ENCODE data around the gene HBD. TPM values are rescaled to one million over a fixed set of nuclear protein-coding genes. Genes with fewer than 3 reads are reported as not detected.

Gene HBD
- total RNA-seq, 4 donors from 2014 or later = not detected

DNA sequence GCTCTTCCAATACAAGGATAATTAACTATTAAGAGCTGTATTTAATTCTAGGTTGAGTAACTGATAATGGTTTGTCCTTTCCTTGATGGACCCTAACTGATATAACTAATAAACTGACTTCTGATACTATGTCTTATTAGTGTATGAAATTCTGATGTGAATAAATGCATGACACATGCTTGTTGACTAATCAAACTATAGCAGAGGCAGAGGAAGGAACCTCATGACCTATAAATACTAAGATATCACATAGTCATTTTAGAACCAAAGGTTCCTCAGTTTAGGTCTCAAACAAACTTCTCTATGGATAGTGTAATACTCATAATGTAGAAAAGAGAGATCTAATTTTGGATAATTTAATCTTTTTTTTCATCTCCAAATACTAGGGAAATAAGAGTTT is 4.8 kb upstream of the HBD start:
- no peak for ATAC-seq
- no peak overlapping the region for H3K4me3 ChIP-seq
- H3K9me3 ChIP-seq = no peaks in the 10 kb centered on the region

DNA sequence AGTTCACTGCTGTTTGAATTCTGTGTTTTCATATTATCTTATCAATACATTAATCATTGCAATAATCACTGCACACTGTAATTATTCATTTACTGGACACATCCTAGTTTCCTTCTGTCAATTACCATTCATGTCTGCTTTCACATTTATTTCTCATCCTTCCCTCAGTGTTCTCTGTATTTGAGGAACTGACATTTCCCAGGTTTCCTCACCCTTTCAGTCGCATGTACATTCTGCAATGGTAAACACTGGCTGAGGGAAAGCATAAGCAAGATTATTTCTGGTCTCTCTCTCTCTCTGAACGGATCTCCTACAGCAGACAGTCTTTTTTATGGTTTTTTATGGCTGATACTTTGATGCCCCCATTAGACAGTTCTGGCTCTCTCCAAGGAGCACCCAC is 4.2 kb upstream of the HBD start:
- H3K36me3 ChIP-seq = no peaks in the 10 kb centered on the region
- H3K4me1 ChIP-seq = no peaks in the 10 kb centered on the region
- 20 to 27% methylated on average over 2 of the region's 2 CpGs for WGBS, 2 donors (ENCODE audit: low coverage in 1 of 2)
- TF ChIP-seq EP300 (IDR thresholded peaks at IDR 0.05) = no peak
- TF ChIP-seq POLR2A (IDR thresholded peaks at IDR 0.05) = no peak
- TF ChIP-seq, protein P1, sequence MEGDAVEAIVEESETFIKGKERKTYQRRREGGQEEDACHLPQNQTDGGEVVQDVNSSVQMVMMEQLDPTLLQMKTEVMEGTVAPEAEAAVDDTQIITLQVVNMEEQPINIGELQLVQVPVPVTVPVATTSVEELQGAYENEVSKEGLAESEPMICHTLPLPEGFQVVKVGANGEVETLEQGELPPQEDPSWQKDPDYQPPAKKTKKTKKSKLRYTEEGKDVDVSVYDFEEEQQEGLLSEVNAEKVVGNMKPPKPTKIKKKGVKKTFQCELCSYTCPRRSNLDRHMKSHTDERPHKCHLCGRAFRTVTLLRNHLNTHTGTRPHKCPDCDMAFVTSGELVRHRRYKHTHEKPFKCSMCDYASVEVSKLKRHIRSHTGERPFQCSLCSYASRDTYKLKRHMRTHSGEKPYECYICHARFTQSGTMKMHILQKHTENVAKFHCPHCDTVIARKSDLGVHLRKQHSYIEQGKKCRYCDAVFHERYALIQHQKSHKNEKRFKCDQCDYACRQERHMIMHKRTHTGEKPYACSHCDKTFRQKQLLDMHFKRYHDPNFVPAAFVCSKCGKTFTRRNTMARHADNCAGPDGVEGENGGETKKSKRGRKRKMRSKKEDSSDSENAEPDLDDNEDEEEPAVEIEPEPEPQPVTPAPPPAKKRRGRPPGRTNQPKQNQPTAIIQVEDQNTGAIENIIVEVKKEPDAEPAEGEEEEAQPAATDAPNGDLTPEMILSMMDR (IDR thresholded peaks at IDR 0.05) = no peak
- no peak for TF ChIP-seq POLR2AphosphoS5 (IDR thresholded peaks at IDR 0.05)
- no peaks in the 10 kb centered on the region for H3K27me3 ChIP-seq
- no peak overlapping the region for H3K27ac ChIP-seq
- no peak for ATAC-seq
- no peak overlapping the region for H3K4me3 ChIP-seq
- H3K9me3 ChIP-seq = no peaks in the 10 kb centered on the region

More for the DNA sequence above, 4.8 kb upstream of the HBD start:
- H3K27me3 ChIP-seq = no peaks in the 10 kb centered on the region
- no peak overlapping the region for H3K27ac ChIP-seq
- H3K4me1 ChIP-seq = no peaks in the 10 kb centered on the region
- TF ChIP-seq POLR2A (IDR thresholded peaks at IDR 0.05) = no peak
- TF ChIP-seq, protein P1 (IDR thresholded peaks at IDR 0.05) = no peak
- TF ChIP-seq POLR2AphosphoS5 (IDR thresholded peaks at IDR 0.05) = no peak
- no peak for TF ChIP-seq EP300 (IDR thresholded peaks at IDR 0.05)
- no peaks in the 10 kb centered on the region for H3K36me3 ChIP-seq

GRCh38 chr11:5237420-5237819 is 3.1 kb upstream of the HBD start:
- no peaks in the 10 kb centered on the region for H3K4me1 ChIP-seq
- H3K27me3 ChIP-seq = no peaks in the 10 kb centered on the region
- no peaks in the 10 kb centered on the region for H3K36me3 ChIP-seq
- H3K9me3 ChIP-seq = no peaks in the 10 kb centered on the region
- ATAC-seq = no peak
- WGBS, 2 donors (ENCODE audit: low coverage in 1 of 2) = 87 to 94% methylated on average over 2 of the region's 2 CpGs
- TF ChIP-seq EP300 (IDR thresholded peaks at IDR 0.05) (no peak), POLR2A (IDR thresholded peaks at IDR 0.05) (no peak), POLR2AphosphoS5 (IDR thresholded peaks at IDR 0.05) (no peak)
- TF ChIP-seq, protein P1 (IDR thresholded peaks at IDR 0.05) = no peak
- no peak overlapping the region for H3K4me3 ChIP-seq
- no peak overlapping the region for H3K27ac ChIP-seq

GRCh38 chr11:5235364-5236095 is 1.2 kb upstream of the HBD start:
- no peaks in the 10 kb centered on the region for H3K4me1 ChIP-seq
- no peak for ATAC-seq
- TF ChIP-seq POLR2AphosphoS5 (IDR thresholded peaks at IDR 0.05) = no peak
- TF ChIP-seq, protein P1 (IDR thresholded peaks at IDR 0.05) = no peak
- TF ChIP-seq EP300 (IDR thresholded peaks at IDR 0.05) = no peak
- TF ChIP-seq POLR2A (IDR thresholded peaks at IDR 0.05) = no peak

GRCh38 chr11:5233307-5233706 is 976 bp downstream of the HBD start:
- Histone ChIP-seq H3K9me3 (no peaks in the 10 kb centered on the region), H3K4me3 (no peak overlapping the region), H3K27ac (no peak overlapping the region), H3K27me3 (no peaks in the 10 kb centered on the region), H3K4me1 (no peaks in the 10 kb centered on the region), H3K36me3 (no peaks in the 10 kb centered on the region)
- no peak for ATAC-seq
- TF ChIP-seq, protein P1 (IDR thresholded peaks at IDR 0.05) = no peak
- TF ChIP-seq EP300 (IDR thresholded peaks at IDR 0.05) (no peak), POLR2AphosphoS5 (IDR thresholded peaks at IDR 0.05) (no peak), POLR2A (IDR thresholded peaks at IDR 0.05) (no peak)
- 81 to 89% methylated on average over 1 of the region's 1 CpG for WGBS, 2 donors (ENCODE audit: low coverage in 1 of 2)

More at GRCh38 chr11:5235364-5236095, 1.2 kb upstream of the HBD start:
- Histone ChIP-seq H3K36me3 (no peaks in the 10 kb centered on the region), H3K4me3 (no peak overlapping the region), H3K27ac (no peak overlapping the region), H3K9me3 (no peaks in the 10 kb centered on the region), H3K27me3 (no peaks in the 10 kb centered on the region)
- 83 to 88% methylated on average over 5 of the region's 5 CpGs for WGBS, 2 donors (ENCODE audit: low coverage in 1 of 2)
